HTR-8/SVneo (cell line): ENCODE results near the gene NSUN3.
"Not testable (repeated sequence)": the region's sequence is repeated elsewhere in the genome, so short reads cannot be mapped to it uniquely, and the experiment has no call there.

Experiments used
- DNase-seq: peaks from one replicate; pipeline ENCODE4 v3.0.0; 2011; ENCODE audit warnings: low spot score, mixed read lengths; ENCODE audit not compliant: insufficient read length
- FAIRE-seq: peaks from 2 replicates; lab custom pipeline; 2011; peaks lifted over from hg19 to GRCh38; lab: Jason Lieb, UNC

Gene NSUN3

GRCh38 chr3:94066506-94067500, 3.9 kb downstream of the NSUN3 start:
- no peak for FAIRE-seq

GRCh38 chr3:94069194-94069813, 6.4 kb downstream of the NSUN3 start:
- peak; percentile 3 for DNase-seq
- FAIRE-seq = no peak

More at GRCh38 chr3:94066506-94067500, 3.9 kb downstream of the NSUN3 start:
- DNase-seq = no peak

- FAIRE-seq = no peak
These were observed 7.6 kb downstream of the NSUN3 start for GRCh38 chr3:94070341-94070911.

GRCh38 chr3:94071713-94072284, 8.9 kb downstream of the NSUN3 start:
- DNase-seq (no peak), FAIRE-seq (no peak)

More at GRCh38 chr3:94070341-94070911, 7.6 kb downstream of the NSUN3 start:
- no peak for DNase-seq

GRCh38 chr3:94076055-94076454, 13.2 kb downstream of the NSUN3 start:
- no peak for FAIRE-seq
- no peak for DNase-seq

- not testable (repeated sequence) for FAIRE-seq, DNase-seq
These were observed 17.7 kb downstream of the NSUN3 start for GRCh38 chr3:94080552-94080951.

- no peak for DNase-seq
These were observed 19.0 kb downstream of the NSUN3 start for GRCh38 chr3:94081884-94082283.

GRCh38 chr3:94082391-94082937, 19.6 kb downstream of the NSUN3 start:
- DNase-seq (no peak), FAIRE-seq (no peak)

More at GRCh38 chr3:94081884-94082283, 19.0 kb downstream of the NSUN3 start:
- no peak for FAIRE-seq

GRCh38 chr3:94083261-94083660, 20.4 kb downstream of the NSUN3 start:
- no peak for FAIRE-seq

GRCh38 chr3:94089126-94089525, 26.3 kb downstream of the NSUN3 start:
- no peak for DNase-seq
- no peak for FAIRE-seq

More at GRCh38 chr3:94083261-94083660, 20.4 kb downstream of the NSUN3 start:
- no peak for DNase-seq

- FAIRE-seq = no peak
- DNase-seq = no peak
These were observed 29.2 kb downstream of the NSUN3 start for GRCh38 chr3:94092086-94092485.

GRCh38 chr3:94093151-94093550, 30.3 kb downstream of the NSUN3 start:
- no peak for DNase-seq
- no peak for FAIRE-seq

GRCh38 chr3:94095111-94095510, 32.2 kb downstream of the NSUN3 start:
- no peak for DNase-seq
- no peak for FAIRE-seq

- DNase-seq = no peak
- no peak for FAIRE-seq
These were observed 35.6 kb downstream of the NSUN3 start for GRCh38 chr3:94098452-94098851.

GRCh38 chr3:94099311-94099710, 36.5 kb downstream of the NSUN3 start:
- no peak for DNase-seq
- FAIRE-seq = no peak

GRCh38 chr3:94101860-94102259, 39.0 kb downstream of the NSUN3 start:
- DNase-seq (peak; percentile 2), FAIRE-seq (no peak)

- no peak for DNase-seq
- no peak for FAIRE-seq
These were observed 43.4 kb downstream of the NSUN3 start for GRCh38 chr3:94106268-94106667.

GRCh38 chr3:94110232-94110631, 47.4 kb downstream of the NSUN3 start:
- not testable (repeated sequence) for DNase-seq, FAIRE-seq

- FAIRE-seq = no peak
These were observed 48.0 kb downstream of the NSUN3 start for GRCh38 chr3:94110854-94111253.

GRCh38 chr3:94114666-94115065, 51.8 kb downstream of the NSUN3 start:
- DNase-seq = no peak
- no peak for FAIRE-seq

More at GRCh38 chr3:94110854-94111253, 48.0 kb downstream of the NSUN3 start:
- no peak for DNase-seq
